Panc1 (cell line): Measurements from ENCODE around the gene PDE9A. TPM values are rescaled to one million over a fixed set of nuclear protein-coding genes. Genes with fewer than 3 reads are reported as not detected.

Source experiments
- ATAC-seq: fragments of 200-7000 bp; cut with Tn5 transposase; 2 replicates; pipeline ENCODE4 v1.9.1; 2020; ENCODE audit warnings: mild to moderate bottlenecking, moderate library complexity
- BruUV-seq: library from RNA; stranded (reverse); fragments of 400-500 nt; replicated peaks from 2 replicates; lab custom pipeline; 2021; lab: Mats Ljungman, UMichigan
- CTCF ChIA-PET: fragments of 300-600 bp; sonication (Branson Sonifier 250); formaldehyde crosslinking; loops from one replicate; lab custom pipeline; 2022; ENCODE audit warnings: antibody characterized with exemption; lab: Charles Lee
- POLR2A ChIA-PET: fragments of 300-600 bp; sonication (Branson Sonifier 250); formaldehyde crosslinking; loops from one replicate; lab custom pipeline; 2022; ENCODE audit warnings: antibody characterized with exemption; lab: Charles Lee
- DNase-seq: peaks from one replicate; pipeline ENCODE4 v3.0.0-alpha.2; 2010; ENCODE audit warnings: low read depth, low spot score
- H3K27ac ChIP-seq: 2 replicates; pipeline ENCODE4 v1.5.1; 2011; ENCODE audit warnings: mild to moderate bottlenecking, low read length, inconsistent platforms
- H3K27me3 ChIP-seq: fragments of 200-500 bp; sonication (Bioruptor generic); 2 replicates; pipeline ENCODE4 v1.6.0; 2014; ENCODE audit warnings: low read length, inconsistent platforms; ENCODE audit not compliant: control insufficient read depth, insufficient read depth
- H3K36me3 ChIP-seq: fragments of 200-500 bp; sonication (Bioruptor generic); 2 replicates; pipeline ENCODE4 v1.5.1; 2014; ENCODE audit warnings: inconsistent platforms, mild to moderate bottlenecking, low read length, moderate library complexity; ENCODE audit not compliant: control insufficient read depth, insufficient read depth
- H3K4me1 ChIP-seq: 2 replicates; pipeline ENCODE4 v1.5.1; 2011; ENCODE audit warnings: inconsistent platforms, mild to moderate bottlenecking, low read length, moderate library complexity; ENCODE audit not compliant: control insufficient read depth, insufficient read depth
- H3K4me3 ChIP-seq, 2 experiments: 2 replicates each; pipeline ENCODE4 v1.5.1; 2011 to 2012; ENCODE audit warnings: low read depth in 2 of 2, low read length in 2 of 2, mild to moderate bottlenecking in 2 of 2, inconsistent platforms in 1 of 2, moderate library complexity in 1 of 2
- H3K9me3 ChIP-seq: fragments of 200-500 bp; sonication (Bioruptor generic); 2 replicates; pipeline ENCODE4 v1.5.1; 2014; ENCODE audit warnings: low read depth, mild to moderate bottlenecking, inconsistent platforms, low read length, moderate library complexity; ENCODE audit not compliant: control insufficient read depth, insufficient read depth
- POLR2AphosphoS5 ChIP-seq: IDR thresholded peaks from 2 replicates; pipeline ENCODE4 v1.6.1; 2012; ENCODE audit warnings: mild to moderate bottlenecking, low read depth, low read length, moderate library complexity
- SIN3A ChIP-seq: IDR thresholded peaks from 2 replicates; pipeline ENCODE4 v1.6.1; 2012; ENCODE audit warnings: low read depth, mild to moderate bottlenecking, low read length, moderate library complexity, borderline replicate concordance; ENCODE audit not compliant: insufficient read depth
- TCF7L2 ChIP-seq: IDR thresholded peaks from 2 replicates; pipeline ENCODE4 v1.6.1; 2011; ENCODE audit warnings: mild to moderate bottlenecking, low read depth, low read length, inconsistent platforms
- in situ Hi-C: cut with HindIII; loops from 2 replicates; pipeline ENCODE4 v1.10.0; 2016; ENCODE audit warnings: low sequenced_read_pairs, low pct_unique_long_range_greater_than_20kb
- intact Hi-C: fragments of 100-400 bp; cut with micrococcal nuclease; formaldehyde crosslinking; loops from one replicate; pipeline ENCODE4 v1.10.0; 2022; ENCODE audit not compliant: unreplicated experiment
- total RNA-seq: library from RNA; stranded (reverse); gene quantifications from one replicate; pipeline ENCODE4 v1.2.1, GENCODE V29; 2021; ENCODE audit not compliant: unreplicated experiment
- TF ChIP-seq, protein P1 (sequence below), 2 experiments: IDR thresholded peaks; 2 replicates each; pipeline ENCODE4 v1.6.1; 2011 to 2012; ENCODE audit warnings: low read depth in 2 of 2, control low read depth in 1 of 2, low read length in 1 of 2, mild to moderate bottlenecking in 1 of 2, moderate library complexity in 1 of 2; ENCODE audit not compliant: insufficient read depth in 1 of 2
- TF ChIP-seq, protein P2 (sequence below): fragments of 450-650 bp; IDR thresholded peaks from 2 replicates; pipeline ENCODE4 v1.5.1; 2017; ENCODE audit warnings: mild to moderate bottlenecking

Gene PDE9A
- total RNA-seq, 1 experiment from 2014 or later = 0.72 TPM

DNA sequence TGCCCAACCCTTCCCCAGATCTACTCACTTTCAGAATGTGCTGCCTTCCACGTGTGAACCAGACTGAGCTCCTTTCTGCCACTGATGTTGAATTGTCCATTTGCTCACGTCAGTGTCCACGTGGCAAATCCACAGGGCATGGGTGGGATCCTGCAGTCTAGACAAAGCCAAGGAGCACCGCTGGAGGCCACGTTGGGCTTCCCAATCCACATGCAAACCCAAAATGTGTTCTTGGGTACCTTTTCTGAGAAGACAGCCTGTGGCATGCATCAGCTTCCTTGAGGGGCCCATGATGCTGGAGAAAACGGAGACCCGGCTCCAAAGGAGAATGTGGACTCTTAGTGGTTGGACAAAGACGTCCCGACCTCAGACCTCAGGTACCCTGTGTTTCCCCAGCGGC, 87.6 kb downstream of the PDE9A start:
- ChIA-PET POLR2A (no interaction called here), CTCF (no interaction called here)
- no peak for TF ChIP-seq SIN3A
- TF ChIP-seq, protein P1, sequence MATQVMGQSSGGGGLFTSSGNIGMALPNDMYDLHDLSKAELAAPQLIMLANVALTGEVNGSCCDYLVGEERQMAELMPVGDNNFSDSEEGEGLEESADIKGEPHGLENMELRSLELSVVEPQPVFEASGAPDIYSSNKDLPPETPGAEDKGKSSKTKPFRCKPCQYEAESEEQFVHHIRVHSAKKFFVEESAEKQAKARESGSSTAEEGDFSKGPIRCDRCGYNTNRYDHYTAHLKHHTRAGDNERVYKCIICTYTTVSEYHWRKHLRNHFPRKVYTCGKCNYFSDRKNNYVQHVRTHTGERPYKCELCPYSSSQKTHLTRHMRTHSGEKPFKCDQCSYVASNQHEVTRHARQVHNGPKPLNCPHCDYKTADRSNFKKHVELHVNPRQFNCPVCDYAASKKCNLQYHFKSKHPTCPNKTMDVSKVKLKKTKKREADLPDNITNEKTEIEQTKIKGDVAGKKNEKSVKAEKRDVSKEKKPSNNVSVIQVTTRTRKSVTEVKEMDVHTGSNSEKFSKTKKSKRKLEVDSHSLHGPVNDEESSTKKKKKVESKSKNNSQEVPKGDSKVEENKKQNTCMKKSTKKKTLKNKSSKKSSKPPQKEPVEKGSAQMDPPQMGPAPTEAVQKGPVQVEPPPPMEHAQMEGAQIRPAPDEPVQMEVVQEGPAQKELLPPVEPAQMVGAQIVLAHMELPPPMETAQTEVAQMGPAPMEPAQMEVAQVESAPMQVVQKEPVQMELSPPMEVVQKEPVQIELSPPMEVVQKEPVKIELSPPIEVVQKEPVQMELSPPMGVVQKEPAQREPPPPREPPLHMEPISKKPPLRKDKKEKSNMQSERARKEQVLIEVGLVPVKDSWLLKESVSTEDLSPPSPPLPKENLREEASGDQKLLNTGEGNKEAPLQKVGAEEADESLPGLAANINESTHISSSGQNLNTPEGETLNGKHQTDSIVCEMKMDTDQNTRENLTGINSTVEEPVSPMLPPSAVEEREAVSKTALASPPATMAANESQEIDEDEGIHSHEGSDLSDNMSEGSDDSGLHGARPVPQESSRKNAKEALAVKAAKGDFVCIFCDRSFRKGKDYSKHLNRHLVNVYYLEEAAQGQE (IDR thresholded peaks at IDR 0.05; ENCODE audit: insufficient read depth in 1 of 2, low read depth in 2 of 2, low read length in 1 of 2) = no peak
- TF ChIP-seq, protein P2, sequence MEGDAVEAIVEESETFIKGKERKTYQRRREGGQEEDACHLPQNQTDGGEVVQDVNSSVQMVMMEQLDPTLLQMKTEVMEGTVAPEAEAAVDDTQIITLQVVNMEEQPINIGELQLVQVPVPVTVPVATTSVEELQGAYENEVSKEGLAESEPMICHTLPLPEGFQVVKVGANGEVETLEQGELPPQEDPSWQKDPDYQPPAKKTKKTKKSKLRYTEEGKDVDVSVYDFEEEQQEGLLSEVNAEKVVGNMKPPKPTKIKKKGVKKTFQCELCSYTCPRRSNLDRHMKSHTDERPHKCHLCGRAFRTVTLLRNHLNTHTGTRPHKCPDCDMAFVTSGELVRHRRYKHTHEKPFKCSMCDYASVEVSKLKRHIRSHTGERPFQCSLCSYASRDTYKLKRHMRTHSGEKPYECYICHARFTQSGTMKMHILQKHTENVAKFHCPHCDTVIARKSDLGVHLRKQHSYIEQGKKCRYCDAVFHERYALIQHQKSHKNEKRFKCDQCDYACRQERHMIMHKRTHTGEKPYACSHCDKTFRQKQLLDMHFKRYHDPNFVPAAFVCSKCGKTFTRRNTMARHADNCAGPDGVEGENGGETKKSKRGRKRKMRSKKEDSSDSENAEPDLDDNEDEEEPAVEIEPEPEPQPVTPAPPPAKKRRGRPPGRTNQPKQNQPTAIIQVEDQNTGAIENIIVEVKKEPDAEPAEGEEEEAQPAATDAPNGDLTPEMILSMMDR = no peak
- no peak for TF ChIP-seq POLR2AphosphoS5
- TF ChIP-seq TCF7L2 = no peak
- DNase-seq = no peak
- intact Hi-C loops (no loop called here), in situ Hi-C loops (no loop called here)
- Histone ChIP-seq H3K4me3 (no peak overlapping the region), H3K27ac (no peak overlapping the region), H3K36me3 (no peaks in the 10 kb centered on the region), H3K9me3 (no peaks in the 10 kb centered on the region), H3K4me1 (no peaks in the 10 kb centered on the region), H3K27me3 (no peaks in the 10 kb centered on the region; the same call in 1 of the 2 replicates)
- ATAC-seq = no peak
- BruUV-seq = no TSS peak

DNA sequence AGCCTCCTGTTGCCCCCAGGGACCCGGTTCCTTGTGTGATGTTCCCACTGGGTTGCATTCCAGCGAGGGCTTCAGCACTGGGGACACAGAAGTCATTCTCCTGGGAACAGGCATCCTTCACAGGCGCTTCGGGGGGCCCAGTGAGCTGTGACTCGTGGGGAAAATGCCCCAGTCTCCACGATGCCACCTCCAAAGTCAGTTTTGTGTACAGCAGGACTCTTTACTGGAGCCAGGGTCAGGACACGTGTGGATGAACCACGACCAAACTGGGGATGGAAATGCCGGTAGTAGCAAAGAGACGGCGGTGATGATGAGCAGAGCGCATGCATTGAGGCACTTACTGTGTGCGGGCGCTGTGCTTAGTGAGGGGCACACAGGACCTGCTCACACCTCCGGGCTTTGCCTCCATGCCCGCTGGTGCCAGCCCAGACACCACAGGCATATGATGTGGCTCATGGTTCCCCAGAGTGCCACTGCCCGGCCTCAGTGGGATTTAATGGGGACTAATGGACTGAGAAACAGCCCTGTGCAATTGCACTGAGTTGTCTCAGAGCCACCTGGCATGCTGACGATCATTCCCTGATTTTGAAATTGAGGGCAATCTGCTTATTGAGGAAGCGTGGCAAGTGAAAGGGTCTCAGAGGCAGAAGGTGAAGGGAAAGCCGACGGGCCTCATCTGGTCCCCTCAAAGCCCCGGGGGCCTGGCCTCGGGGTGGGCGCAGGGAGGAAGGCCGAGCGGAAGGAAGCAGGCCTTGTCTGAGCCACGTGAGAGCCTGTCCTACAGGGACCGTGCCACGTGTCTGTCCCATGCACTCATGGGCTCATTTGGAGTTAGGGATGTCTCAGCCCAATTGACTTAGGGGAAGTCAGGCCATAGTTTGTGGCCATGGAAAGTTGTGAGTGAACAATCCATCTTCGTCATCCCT, 91.4 kb downstream of the PDE9A start:
- BruUV-seq = no TSS peak
- Histone ChIP-seq H3K36me3 (no peaks in the 10 kb centered on the region), H3K27me3 (no peaks in the 10 kb centered on the region; the same call in 1 of the 2 replicates), H3K27ac (no peak overlapping the region), H3K4me3 (no peak overlapping the region), H3K4me1 (no peaks in the 10 kb centered on the region), H3K9me3 (no peaks in the 10 kb centered on the region)
- in situ Hi-C loops = no loop called here
- CTCF ChIA-PET = no interaction called here
- DNase-seq (no peak), ATAC-seq (no peak)
- POLR2A ChIA-PET = no interaction called here
- intact Hi-C loops = no loop called here
- TF ChIP-seq SIN3A = no peak
- TF ChIP-seq, protein P1 (IDR thresholded peaks at IDR 0.05; ENCODE audit: insufficient read depth in 1 of 2, low read depth in 2 of 2, low read length in 1 of 2) = no peak
- TF ChIP-seq, protein P2 = no peak
- no peak for TF ChIP-seq POLR2AphosphoS5
- TF ChIP-seq TCF7L2 = no peak
